ENCODE data around the gene TAGLN. TPM values are rescaled to one million over a fixed set of nuclear protein-coding genes. Genes with fewer than 3 reads are reported as not detected.

Gene TAGLN
- total RNA-seq, 2 donors from 2014 or later = 124 to 372 TPM

DNA sequence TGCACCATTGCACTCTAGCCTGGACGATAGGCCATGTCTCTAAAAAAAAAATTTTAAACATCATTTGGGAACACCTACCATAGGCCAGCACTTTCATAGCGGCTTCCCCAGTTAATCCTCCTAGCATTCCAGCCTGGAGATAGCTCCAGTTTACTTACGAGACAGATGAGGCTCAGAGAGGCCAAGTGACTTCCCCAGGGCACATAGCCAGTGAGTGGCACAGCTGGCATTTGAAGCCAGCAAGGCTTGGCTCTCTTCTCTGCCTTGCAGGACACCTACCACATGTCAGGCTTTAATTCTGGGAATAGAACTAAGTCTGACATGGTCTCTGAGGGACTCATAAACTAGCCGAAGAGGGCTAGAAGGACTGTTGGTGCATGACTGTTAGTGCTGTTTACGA, 4.9 kb upstream of the TAGLN start:
- Histone ChIP-seq H3K9me3 (no peaks in the 10 kb centered on the region), H3K27ac (peak overlapping the region in 1 of 4 donors; percentile 18), H3K4me3 (no peak overlapping the region), H3K27me3 (no peaks in the 10 kb centered on the region), H3K36me3 (replicated peaks in 1 of 2; ENCODE audit: insufficient read depth in 1 of 2, low read depth in 2 of 2) (peaks cover 0 to 27% of the 10 kb centered on the region in 2 donors), H3K4me1 (peaks cover 35% of the 10 kb centered on the region)
- intact Hi-C loops (cut with DNase I) = no loop called here
- ATAC-seq (no peak), DNase-seq (no peak)
- 71 to 89% methylated on average over 4 to 5 of the region's 5 CpGs for WGBS, 2 donors
- no peak for TF ChIP-seq POLR2A (IDR thresholded peaks at IDR 0.05)
- TF ChIP-seq CTCF (IDR thresholded peaks at IDR 0.05) = no peak

DNA sequence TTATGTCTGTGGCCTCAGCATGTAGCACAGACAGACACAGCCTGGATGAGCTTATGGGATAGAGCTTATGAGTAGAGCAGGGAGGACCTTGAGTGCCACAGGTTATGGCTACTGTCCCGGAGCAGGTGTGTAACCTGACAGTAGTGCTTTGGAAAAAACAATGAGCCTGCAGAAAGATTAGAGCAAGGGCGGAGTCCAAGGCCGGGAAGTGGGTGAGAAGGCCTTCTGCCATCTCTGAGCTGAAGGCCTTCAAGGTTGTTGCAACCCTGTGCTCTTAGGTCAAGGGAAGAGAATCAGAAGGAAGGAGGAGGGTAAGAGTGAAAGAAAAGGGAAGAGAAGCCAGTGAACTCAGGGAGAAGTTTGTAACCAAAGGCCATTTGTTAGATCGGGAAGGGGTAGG, 3.9 kb upstream of the TAGLN start:
- DNase-seq = peak; percentile 51 to 79 (median 61)
- intact Hi-C loops (cut with DNase I) = no loop called here
- ATAC-seq = peak; percentile 64
- Histone ChIP-seq H3K27ac (peak overlapping the region in 2 of 4 donors; percentile 18 to 38), H3K4me3 (no peak overlapping the region), H3K4me1 (peaks cover 35% of the 10 kb centered on the region), H3K9me3 (no peaks in the 10 kb centered on the region), H3K36me3 (replicated peaks in 1 of 2; ENCODE audit: insufficient read depth in 1 of 2, low read depth in 2 of 2) (peaks cover 0 to 19% of the 10 kb centered on the region in 2 donors), H3K27me3 (no peaks in the 10 kb centered on the region)
- 42 to 54% methylated on average over 4 of the region's 4 CpGs for WGBS, 2 donors
- no peak for TF ChIP-seq CTCF (IDR thresholded peaks at IDR 0.05)
- TF ChIP-seq POLR2A (IDR thresholded peaks at IDR 0.05) = no peak

DNA sequence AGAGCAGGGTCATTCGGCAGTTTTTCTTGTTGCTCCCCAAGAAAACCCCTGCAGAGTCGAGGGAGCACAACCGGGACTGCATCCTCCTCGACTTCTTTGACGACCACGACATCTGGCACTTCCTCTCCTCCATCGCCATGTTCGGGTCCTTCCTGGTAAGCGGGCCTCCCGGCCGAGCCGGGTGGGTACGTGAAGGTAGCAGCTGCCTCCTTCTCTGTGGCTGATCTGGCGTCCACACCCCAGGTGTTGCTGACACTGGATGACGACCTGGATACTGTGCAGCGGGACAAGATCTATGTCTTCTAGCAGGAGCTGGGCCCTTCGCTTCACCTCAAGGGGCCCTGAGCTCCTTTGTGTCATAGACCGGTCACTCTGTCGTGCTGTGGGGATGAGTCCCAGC, 3.4 kb upstream of the TAGLN start:
- 60 to 67% methylated on average over 18 of the region's 19 CpGs for WGBS, 2 donors
- Histone ChIP-seq H3K9me3 (no peaks in the 10 kb centered on the region), H3K36me3 (replicated peaks in 1 of 2; ENCODE audit: insufficient read depth in 1 of 2, low read depth in 2 of 2) (peaks cover 0 to 14% of the 10 kb centered on the region in 2 donors), H3K4me1 (peaks cover 35% of the 10 kb centered on the region), H3K27ac (peak overlapping the region in 2 of 4 donors; percentile 18 to 38), H3K4me3 (no peak overlapping the region), H3K27me3 (no peaks in the 10 kb centered on the region)
- no peak for ATAC-seq
- intact Hi-C loops (cut with DNase I) = no loop called here
- DNase-seq = peak in 1 of 4 donors; percentile 13
- no peak for TF ChIP-seq POLR2A (IDR thresholded peaks at IDR 0.05)
- TF ChIP-seq CTCF (IDR thresholded peaks at IDR 0.05) = no peak

DNA sequence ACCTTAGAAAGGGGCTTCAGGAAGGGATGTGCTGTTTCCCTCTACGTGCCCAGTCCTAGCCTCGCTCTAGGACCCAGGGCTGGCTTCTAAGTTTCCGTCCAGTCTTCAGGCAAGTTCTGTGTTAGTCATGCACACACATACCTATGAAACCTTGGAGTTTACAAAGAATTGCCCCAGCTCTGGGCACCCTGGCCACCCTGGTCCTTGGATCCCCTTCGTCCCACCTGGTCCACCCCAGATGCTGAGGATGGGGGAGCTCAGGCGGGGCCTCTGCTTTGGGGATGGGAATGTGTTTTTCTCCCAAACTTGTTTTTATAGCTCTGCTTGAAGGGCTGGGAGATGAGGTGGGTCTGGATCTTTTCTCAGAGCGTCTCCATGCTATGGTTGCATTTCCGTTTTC, 2.2 kb upstream of the TAGLN start:
- Histone ChIP-seq H3K4me3 (no peak overlapping the region), H3K9me3 (no peaks in the 10 kb centered on the region), H3K4me1 (peaks cover 35% of the 10 kb centered on the region), H3K27ac (peak overlapping the region in 2 of 4 donors; percentile 4 to 19), H3K36me3 (replicated peaks in 1 of 2; ENCODE audit: insufficient read depth in 1 of 2, low read depth in 2 of 2) (peaks cover 0 to 11% of the 10 kb centered on the region in 2 donors), H3K27me3 (no peaks in the 10 kb centered on the region)
- 91 to 95% methylated on average over 7 of the region's 7 CpGs for WGBS, 2 donors
- intact Hi-C loops (cut with DNase I) = no loop called here
- no peak for ATAC-seq
- TF ChIP-seq CTCF (IDR thresholded peaks at IDR 0.05) (no peak), POLR2A (IDR thresholded peaks at IDR 0.05) (no peak)
- no peak for DNase-seq
